Coronary artery (tissue), 2 donors: ENCODE results near the gene TRIM17.
A peak's percentile ranks its signal among the peaks of the same experiment; 100 is the strongest.

Experiments
- DNase-seq: peaks from one replicate; pipeline ENCODE4 v3.0.0-alpha.2; 2017; ENCODE audit warnings: low spot score
- H3K27ac ChIP-seq, 2 donors: fragments of 200-600 bp; sonication (generic); one replicate each; pipeline ENCODE4 v1.5.1; 2016 to 2019
- H3K4me3 ChIP-seq: fragments of 200-600 bp; sonication (generic); 2 replicates; pipeline ENCODE4 v1.5.1; 2016; ENCODE audit warnings: mild to moderate bottlenecking, moderate library complexity
- CTCF ChIP-seq: fragments of 200-600 bp; sonication (generic); IDR thresholded peaks from one replicate; pipeline ENCODE4 v1.5.1; 2019; ENCODE audit warnings: antibody characterized with exemption

The TRIM17 gene

GRCh38 chr1:228376651-228377631 lies 39.7 kb downstream of the TRIM17 start:
- TF ChIP-seq CTCF, result no peak
- Histone ChIP-seq H3K27ac (peak overlapping the region in 1 of 2 donors; percentile 87), H3K4me3 (no peak overlapping the region)
- DNase-seq, result no peak

- Histone ChIP-seq H3K4me3 (no peak overlapping the region), H3K27ac (peak overlapping the region; percentile 87 to 88)
- no peak for TF ChIP-seq CTCF
- no peak for DNase-seq
Observed at GRCh38 chr1:228376262-228376628, 40.4 kb downstream of the TRIM17 start.

- Histone ChIP-seq H3K4me3 (no peak overlapping the region), H3K27ac (peak overlapping the region; percentile 87 to 88)
- no peak for DNase-seq
- no peak for TF ChIP-seq CTCF
Observed at GRCh38 chr1:228375578-228376261, 40.9 kb downstream of the TRIM17 start.

- DNase-seq, result peak; percentile 92
- TF ChIP-seq CTCF, result no peak
- Histone ChIP-seq H3K27ac (peak overlapping the region; percentile 87 to 88), H3K4me3 (no peak overlapping the region)
Observed at GRCh38 chr1:228374711-228375577, 41.7 kb downstream of the TRIM17 start.

GRCh38 chr1:228373681-228374571 lies 42.7 kb downstream of the TRIM17 start:
- no peak for TF ChIP-seq CTCF
- Histone ChIP-seq H3K27ac (peak overlapping the region; percentile 87 to 88), H3K4me3 (no peak overlapping the region)
- DNase-seq, result no peak
